Activated gamma-delta T cell treated with Interleukin-2 at 50 U/mL for 16 hours (primary cell): ENCODE results near the gene EXOC7.
"Not testable (repeated sequence)": the region's sequence is repeated elsewhere in the genome, so short reads cannot be mapped to it uniquely, and the experiment has no call there.

Source experiments
- DNase-seq: peaks from one replicate; pipeline ENCODE4 v3.0.0-alpha.2; 2020

EXOC7 gene

GRCh38 chr17:76071531-76072147 lies 31.9 kb downstream of the EXOC7 start:
- DNase-seq: no peak

- DNase-seq: no peak
These were observed 37.8 kb downstream of the EXOC7 start for GRCh38 chr17:76065775-76066174.

- no peak for DNase-seq
These were observed 39.6 kb downstream of the EXOC7 start for GRCh38 chr17:76063875-76064546.

- DNase-seq: not testable (repeated sequence)
These were observed 45.3 kb downstream of the EXOC7 start for GRCh38 chr17:76058264-76058663.

GRCh38 chr17:76056882-76057281 lies 46.7 kb downstream of the EXOC7 start:
- no peak for DNase-seq

GRCh38 chr17:76054112-76054476 lies 49.5 kb downstream of the EXOC7 start:
- no peak for DNase-seq

- DNase-seq: no peak
These were observed 50.1 kb downstream of the EXOC7 start for GRCh38 chr17:76053246-76054111.

- DNase-seq: no peak
These were observed 52.0 kb downstream of the EXOC7 start for GRCh38 chr17:76051561-76051960.

GRCh38 chr17:76050538-76051467 lies 52.8 kb downstream of the EXOC7 start:
- DNase-seq: no peak

GRCh38 chr17:76049836-76050537 lies 53.6 kb downstream of the EXOC7 start:
- DNase-seq: no peak

- no peak for DNase-seq
These were observed 54.3 kb downstream of the EXOC7 start for GRCh38 chr17:76049239-76049638.

GRCh38 chr17:76048711-76049110 lies 54.9 kb downstream of the EXOC7 start:
- no peak for DNase-seq

GRCh38 chr17:76048025-76048605 lies 55.5 kb downstream of the EXOC7 start:
- no peak for DNase-seq

GRCh38 chr17:76046064-76046463 lies 57.5 kb downstream of the EXOC7 start:
- DNase-seq: no peak

- not testable (repeated sequence) for DNase-seq
These were observed 59.0 kb downstream of the EXOC7 start for GRCh38 chr17:76044475-76045007.

- not testable (repeated sequence) for DNase-seq
These were observed 60.7 kb downstream of the EXOC7 start for GRCh38 chr17:76042868-76043267.

GRCh38 chr17:76040376-76040775 lies 63.2 kb downstream of the EXOC7 start:
- no peak for DNase-seq

GRCh38 chr17:76039121-76039520 lies 64.5 kb downstream of the EXOC7 start:
- DNase-seq: no peak

- no peak for DNase-seq
These were observed 65.5 kb downstream of the EXOC7 start for GRCh38 chr17:76038050-76038449.

- no peak for DNase-seq
These were observed 66.9 kb downstream of the EXOC7 start for GRCh38 chr17:76036497-76037261.
